GM12864 (cell line): Measurements from ENCODE around the gene ISLR.

Source experiments
- DNase-seq: peaks from one replicate; pipeline ENCODE4 v3.0.0-alpha.2; 2011; ENCODE audit warnings: low read depth
- H3K4me3 ChIP-seq: 2 replicates; pipeline ENCODE4 v1.5.1; 2011; ENCODE audit warnings: mild to moderate bottlenecking, low read depth, low read length, control low read depth
- CTCF ChIP-seq: IDR thresholded peaks from 2 replicates; pipeline ENCODE4 v1.5.1; 2011; ENCODE audit warnings: low read depth, mild to moderate bottlenecking, moderate library complexity, low read length, control low read depth, inconsistent platforms; ENCODE audit errors: missing control alignments

ISLR gene

GRCh38 chr15:74214324-74215021 is 41.0 kb downstream of the ISLR start:
- no peak for DNase-seq
- H3K4me3 ChIP-seq: no peak overlapping the region
- no peak for TF ChIP-seq CTCF

GRCh38 chr15:74215958-74216357 is 42.4 kb downstream of the ISLR start:
- no peak for TF ChIP-seq CTCF
- no peak for DNase-seq
- no peak overlapping the region for H3K4me3 ChIP-seq

GRCh38 chr15:74216949-74217348 is 43.4 kb downstream of the ISLR start:
- no peak overlapping the region for H3K4me3 ChIP-seq
- DNase-seq: no peak
- no peak for TF ChIP-seq CTCF

- no peak for TF ChIP-seq CTCF
- DNase-seq: no peak
- H3K4me3 ChIP-seq: no peak overlapping the region
Measured at GRCh38 chr15:74217907-74218885, 44.7 kb downstream of the ISLR start.

- DNase-seq: no peak
- no peak overlapping the region for H3K4me3 ChIP-seq
- TF ChIP-seq CTCF: no peak
Measured at GRCh38 chr15:74220475-74221248, 47.2 kb downstream of the ISLR start.

- no peak overlapping the region for H3K4me3 ChIP-seq
- TF ChIP-seq CTCF: no peak
- DNase-seq: no peak
Measured at GRCh38 chr15:74221399-74222239, 48.1 kb downstream of the ISLR start.
